CD4-positive, alpha-beta T cell treated with Interleukin-4 for 1 hour (primary cell): Measurements from ENCODE around the gene RBM47.
"Not testable (repeated sequence)": the region's sequence is repeated elsewhere in the genome, so short reads cannot be mapped to it uniquely, and the experiment has no call there.

ENCODE experiments used
- DNase-seq, 2 donors: peaks; one replicate each; pipeline ENCODE4 v3.0.0-alpha.2; 2020 to 2022

The RBM47 gene

DNA sequence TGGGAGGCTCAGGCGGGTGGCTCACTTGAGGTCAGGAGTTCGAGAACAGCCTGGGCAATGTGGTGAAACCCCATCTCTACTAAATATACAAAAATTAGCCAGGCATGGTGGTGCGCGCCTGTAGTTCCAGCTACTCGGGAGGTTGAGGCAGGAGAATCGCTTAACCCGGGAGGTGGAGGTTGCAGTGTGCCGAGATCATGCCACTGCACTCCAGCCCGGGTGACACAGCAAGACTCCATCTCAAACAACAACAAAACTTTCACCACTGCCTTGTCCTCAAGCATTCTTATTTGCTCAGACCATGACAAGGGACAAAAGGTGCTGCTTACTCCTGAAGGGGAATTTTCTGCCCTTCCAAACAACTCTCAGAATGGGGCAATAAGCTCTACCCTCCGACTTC, 194.4 kb downstream of the RBM47 start:
- DNase-seq, result not testable (repeated sequence)

DNA sequence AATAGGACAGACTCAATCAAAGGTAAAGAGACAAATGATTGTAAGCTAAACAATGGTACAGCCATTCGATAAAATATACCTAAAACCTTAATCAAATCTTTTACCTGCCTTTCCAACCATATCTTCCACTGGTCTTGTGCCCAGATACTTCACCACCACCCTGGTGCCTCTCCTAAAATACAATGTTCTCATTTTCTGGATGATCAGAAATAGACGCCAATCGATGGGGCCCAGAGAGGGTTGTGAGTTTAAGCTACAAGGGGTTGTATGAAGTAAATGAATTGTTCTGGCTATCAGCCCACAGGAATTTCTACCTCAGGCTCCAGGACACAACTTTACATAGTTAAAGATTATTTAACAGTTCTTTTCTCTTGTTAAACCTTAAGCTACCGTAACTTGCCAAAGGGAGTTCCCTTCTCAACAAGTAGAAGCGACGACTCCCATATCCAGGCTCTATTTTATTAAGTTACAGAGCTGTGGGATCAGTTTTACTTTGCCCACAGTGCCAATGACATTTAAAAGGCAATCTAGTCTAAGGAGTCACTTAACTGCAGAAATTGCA, 195.5 kb downstream of the RBM47 start:
- DNase-seq, result no peak

DNA sequence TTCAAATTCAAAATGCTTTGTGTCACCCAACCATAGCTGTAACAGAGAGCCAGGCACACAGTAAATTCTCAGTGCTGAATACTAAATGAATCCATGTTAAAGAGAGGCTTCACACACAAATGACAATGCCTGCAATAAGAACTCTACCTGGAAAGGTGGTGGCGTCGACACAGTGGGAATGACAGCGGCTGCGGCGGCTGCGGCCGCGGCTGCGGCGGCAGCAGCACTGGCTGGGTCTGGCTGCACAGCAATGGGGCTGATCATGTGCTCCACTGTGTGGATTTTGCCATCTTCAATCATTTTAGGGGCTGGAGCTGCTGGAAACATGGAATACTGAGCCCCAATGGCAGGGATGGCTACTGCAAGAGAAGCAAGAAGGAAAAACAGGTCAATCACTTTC, 197.2 kb downstream of the RBM47 start:
- no peak for DNase-seq

DNA sequence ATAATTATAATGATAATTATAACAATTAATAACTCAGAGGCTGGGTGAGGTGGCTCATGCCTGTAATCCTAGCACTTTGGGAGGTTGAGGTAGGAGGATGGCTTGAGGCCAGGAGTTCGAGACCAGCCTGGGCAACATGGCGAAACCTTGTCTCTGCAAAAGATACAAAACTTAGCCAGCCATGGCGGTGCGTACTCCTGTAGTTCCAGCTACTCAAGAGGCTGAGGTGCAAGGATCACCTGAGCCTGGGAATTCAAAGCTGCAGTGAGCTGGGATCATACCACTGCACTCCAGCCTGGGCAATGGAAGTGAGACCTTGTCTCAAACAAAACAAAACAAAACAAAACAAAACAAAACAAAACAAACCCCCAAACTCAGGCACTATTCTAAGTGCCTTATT, 201.8 kb downstream of the RBM47 start:
- not testable (repeated sequence) for DNase-seq

DNA sequence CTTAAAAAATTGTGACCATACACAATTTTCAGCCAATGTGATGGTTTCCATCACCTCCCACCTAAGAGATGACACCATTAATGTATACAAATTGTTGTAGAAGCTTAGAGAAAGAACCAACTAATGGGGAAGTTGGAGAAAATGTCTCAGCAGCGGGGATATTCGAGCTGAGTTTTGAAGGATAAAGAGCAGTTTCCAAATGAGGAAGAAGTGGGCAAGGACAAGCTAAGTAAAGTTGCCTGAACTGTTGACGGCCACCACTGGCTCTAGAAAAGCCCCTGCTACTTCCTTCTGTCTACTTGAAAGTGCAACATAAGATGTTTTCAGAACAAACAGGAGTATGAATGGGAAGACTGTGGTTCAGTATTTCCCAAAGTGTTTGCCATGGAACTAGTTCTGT, 202.5 kb downstream of the RBM47 start:
- DNase-seq, result no peak

DNA sequence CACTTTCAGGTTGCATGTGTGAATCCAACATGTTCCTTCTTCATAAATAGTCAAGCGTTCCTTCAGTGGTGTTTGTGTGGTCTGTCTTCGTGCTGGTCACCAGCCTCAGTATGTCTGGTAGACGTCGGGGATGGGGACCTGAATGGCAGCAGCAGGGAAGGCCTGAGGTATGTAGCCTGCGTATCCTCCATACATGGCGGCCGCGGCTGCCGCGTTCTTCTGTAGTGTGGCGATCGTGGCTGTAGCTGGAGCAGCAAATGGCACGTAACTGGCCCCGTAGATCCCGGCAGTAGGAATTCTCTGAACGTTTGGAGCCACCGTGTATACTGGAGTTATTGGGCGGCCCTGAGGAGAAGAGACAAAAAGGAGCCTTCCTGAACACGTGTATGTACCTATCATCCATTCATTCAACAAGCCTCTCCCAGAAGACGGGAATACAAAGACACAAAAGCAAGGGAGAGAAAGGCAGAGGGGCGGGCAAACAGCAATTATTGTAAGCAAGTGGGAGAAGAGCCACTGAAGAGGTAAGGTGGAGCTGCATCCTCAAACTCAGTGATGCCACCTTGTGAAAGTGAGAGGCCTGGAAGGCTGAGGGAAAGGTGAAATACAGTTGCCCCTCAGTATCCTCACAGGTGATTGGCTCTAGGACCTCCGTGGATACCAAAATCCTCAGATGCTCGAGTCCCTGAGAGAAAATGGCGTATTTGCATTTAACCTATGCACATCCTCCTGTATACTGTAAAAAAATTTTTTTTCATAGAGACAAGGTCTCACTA, 203.7 kb downstream of the RBM47 start:
- DNase-seq, result no peak

DNA sequence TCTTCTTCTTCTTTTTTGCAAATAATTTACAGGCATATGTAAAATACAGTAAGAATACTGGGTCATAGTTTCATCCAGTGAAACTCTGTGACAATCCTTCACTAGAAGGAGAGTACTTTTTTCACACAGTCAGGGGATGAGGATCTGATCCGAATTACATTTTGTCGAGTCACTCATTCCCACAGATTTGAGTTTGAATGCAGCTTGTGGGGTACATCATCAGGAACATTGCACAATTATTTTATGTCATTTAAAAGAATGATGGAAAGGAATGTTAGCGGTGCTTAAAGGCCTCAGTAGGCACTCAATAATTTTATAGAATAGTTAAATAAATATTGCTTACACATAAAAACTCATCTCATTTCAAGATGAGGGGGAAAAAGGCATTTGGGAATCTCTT, 205.9 kb downstream of the RBM47 start:
- DNase-seq, result no peak

DNA sequence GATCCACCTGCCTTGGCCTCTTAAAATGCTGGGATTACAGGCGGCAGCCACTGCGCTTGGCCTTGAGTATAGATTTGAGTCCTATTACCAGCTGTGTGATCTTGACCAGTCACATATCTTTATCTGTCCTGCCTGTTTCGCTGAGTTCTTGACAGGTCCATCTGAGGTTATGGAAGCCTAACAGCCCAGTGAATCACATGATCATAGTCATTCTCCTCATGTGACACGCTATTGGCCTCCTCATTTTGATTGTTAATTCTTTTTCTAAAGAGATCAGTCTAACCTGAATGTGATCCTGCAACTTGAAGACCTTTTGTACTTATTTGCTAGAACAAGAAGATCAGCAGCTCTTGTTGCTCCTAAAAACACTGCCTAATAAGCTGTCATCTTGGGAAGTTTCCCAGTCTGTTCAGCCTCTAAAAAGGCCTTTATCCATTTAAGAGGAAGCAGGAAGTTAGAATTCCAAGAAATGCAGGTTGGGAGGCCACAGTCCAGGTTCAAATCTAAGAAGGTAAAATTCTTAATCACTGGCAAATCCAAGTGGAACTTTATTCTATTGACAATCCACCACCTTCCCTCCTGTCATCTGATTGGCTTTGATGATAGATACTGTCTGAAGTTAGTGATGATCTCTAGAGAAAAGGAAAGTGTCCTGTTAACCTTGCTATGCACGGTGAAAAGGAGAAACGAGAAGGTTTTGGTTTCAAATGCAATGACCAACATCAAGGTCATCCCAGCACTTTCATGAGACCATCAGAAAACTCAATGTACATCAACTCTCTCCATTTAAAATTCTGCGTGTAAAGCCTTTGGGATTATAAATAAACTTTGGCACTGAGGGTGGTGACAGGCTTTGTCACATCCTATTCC, 207.6 kb downstream of the RBM47 start:
- DNase-seq, result no peak

DNA sequence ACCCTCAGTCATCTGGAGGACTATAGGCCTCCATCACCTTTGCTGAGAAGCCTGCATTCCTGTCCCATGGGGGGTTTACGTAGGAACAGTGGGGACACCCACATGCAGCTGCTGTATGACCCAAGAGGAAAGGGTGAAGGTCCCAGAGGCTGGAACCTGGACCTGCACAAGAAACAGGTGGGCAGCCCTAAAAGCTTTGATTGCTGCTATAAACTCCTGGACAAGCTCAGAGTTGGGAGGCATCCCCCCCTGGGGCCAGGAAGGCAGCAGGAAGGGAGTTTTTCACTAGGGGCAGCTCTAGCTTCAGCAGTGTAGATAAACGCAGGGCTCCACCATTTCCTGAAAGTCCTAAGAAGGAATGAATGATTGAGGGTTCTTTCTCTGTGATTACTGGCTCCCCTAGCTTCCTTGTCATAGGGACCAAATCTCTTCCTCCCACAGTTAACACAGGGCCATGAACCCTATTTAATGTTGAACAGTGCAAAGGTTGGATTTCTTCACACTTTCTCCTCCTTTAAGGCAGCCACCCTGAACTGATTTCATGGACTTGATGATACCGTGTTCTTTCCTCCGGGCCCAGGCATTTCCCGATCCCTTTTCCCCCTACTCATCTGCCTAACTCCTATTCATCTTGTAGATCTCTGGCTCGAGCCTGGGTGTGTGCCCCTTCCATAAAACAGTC, 210.3 kb downstream of the RBM47 start:
- no peak for DNase-seq

DNA sequence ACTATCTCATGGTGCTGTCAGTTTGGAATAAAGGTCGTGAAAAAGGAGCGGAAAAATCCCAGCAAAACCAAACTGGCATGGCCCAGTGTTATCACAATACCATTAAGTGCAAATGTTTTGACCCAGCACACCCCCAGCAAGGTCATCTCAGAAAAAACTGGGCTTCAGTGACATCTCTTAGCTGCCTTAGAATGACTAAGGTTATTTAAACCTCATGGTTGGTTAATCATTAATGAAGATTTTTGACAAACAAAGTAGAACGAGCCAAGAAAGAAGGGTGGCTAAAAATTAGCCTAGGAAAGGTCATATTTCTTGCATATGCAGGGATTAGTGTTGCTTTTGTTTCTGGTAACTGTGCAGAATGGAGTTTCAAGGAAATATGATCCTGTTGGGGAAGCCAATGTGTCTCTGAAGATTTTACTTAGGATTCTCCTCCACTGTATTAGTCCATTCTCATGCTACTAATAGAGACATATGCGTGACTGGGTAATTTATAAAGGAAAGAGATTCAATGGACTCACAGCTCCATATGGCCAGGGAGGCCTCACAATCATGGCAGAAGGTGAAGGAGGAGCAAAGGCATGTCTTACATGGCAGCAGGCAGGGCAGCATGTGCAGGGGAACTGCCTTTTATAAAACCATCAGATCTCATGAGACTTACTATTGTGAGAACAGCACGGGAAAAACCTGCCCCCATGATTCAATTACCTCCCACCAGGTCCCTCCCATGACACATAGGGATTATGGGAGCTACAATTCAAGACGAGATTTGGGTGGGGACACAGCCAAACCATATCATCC, 211.0 kb downstream of the RBM47 start:
- no peak for DNase-seq

DNA sequence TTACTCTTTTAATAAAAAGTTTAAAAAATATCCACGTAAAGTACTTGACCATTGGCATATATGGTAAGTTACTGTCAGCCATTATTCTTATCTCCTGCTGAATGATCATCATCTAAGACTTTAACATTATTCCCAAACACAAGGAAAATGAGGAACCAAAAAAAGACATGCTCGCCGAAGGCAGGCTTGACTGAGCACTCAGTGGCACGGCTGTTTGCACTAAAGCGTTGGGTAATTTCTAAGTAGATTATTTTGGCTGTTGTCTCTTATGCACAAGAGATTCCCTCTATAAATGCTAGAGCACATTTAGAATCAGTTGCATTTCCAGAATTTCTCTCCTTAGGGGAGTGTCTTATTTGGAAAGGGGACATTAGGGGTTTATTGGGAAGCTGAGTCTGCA, 211.7 kb downstream of the RBM47 start:
- no peak for DNase-seq

DNA sequence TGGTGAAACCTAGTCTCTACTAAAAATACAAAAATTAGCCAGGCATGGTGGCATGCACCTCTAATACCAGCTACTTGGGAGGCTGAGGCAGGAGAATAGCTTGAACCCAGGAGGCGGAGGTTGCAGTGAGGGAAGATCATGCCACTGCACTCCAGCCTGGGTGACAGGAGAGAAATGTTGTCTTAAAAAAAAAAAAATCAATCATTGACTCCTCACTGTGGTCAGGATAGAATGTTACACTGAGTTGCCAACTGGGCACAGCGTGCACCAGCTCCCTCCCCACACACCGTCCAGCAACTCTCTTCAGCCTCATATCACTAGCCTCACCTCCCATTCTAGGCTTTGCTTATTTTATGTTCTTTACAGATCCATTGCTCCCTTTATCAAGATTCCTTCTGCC, 215.0 kb downstream of the RBM47 start:
- no peak for DNase-seq

DNA sequence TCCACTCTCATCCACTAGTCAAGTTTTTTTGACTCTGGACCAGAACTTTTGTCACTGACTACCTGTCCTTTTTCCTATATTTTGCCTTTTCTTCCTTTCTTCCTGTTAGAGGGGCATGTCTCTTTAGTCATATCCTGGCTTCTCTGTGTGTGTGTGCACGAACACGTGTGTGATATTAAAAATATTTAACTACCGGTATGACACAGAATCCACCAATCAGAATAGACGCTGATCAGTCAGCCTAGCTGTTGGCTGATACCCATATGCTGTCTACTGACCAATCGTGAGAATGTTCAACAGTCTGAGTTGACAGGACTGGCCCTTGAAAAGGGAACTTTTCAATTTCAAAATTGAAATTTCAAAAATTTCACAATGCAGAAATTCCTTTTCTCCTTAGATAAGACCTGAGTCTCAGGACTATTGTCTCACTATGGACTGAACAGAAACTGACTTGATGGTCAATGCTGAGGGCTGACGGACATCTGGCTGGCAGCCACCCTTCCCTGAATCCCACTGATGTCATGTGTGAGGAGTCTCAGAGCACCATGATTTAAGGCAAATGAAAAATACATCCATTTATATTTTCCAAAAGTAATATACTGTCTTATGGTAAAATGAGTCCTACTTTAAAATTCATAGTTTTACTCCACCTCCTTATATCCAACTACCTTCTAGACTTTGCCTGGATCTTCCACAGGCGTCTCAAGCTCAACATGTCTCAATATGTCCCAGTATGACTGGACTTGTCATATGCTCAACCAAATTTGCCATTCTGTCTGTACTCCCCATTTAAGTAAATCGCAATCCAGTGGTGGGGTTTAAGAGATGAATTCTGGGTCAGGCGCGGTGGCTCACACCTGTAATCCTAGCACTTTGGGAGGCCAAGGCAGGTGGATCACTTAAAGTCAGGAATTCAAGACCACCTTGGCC, 216.5 kb downstream of the RBM47 start:
- DNase-seq, result no peak

DNA sequence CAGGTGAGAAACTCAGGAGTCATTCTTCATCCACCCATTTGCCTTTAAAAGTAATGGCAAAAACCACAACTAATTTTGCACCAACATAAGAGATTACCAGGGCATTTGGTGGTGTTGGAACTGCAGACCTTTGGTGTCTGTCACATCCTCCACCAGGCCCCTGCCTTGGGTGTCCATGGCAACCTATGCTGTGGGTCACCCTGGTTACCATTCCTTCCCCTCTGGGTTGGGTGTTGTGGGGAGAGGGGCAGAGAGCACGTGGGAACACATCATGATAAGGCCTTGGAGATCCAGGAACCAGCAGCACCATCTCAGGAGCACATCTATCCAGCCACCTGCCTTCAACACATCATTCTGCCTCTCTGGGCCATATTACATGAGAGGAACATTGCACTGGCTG, 217.3 kb downstream of the RBM47 start:
- no peak for DNase-seq

DNA sequence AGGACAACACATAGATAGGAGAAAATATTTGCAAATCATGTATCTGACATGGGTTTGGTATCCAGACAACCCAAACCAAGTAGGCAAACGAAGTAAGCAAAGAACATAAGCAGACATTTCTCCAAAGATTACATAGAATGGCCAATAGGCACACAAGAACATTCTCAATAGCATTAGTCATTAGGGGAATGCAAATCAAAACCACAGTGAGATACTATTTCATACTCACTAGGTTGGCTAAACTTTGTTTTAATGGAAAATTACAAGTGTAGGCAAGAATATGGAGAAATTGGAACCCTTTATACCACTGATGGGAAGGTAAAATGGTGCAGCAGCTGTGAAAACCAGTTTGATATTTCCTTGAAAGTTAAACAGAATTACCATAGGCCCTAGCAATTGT, 219.8 kb downstream of the RBM47 start:
- no peak for DNase-seq

DNA sequence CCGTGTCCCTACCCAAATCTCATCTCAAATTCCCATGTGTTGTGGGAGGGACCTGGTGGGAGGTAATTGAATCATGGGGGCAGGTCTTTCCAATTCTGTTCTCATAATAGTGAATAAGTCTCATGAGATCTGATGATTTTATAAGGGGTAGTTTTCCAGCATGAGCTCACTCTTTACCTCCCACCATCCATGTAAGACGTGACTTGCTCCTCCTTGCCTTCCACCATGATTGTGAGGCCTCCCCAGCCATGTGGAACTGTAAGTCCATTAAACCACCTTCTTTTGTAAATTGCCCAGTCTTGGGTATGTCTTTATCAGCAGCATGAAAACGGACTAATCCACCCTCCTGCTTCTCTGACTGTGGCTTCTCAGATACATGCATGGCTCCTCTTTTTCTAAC, 222.2 kb downstream of the RBM47 start:
- not testable (repeated sequence) for DNase-seq

DNA sequence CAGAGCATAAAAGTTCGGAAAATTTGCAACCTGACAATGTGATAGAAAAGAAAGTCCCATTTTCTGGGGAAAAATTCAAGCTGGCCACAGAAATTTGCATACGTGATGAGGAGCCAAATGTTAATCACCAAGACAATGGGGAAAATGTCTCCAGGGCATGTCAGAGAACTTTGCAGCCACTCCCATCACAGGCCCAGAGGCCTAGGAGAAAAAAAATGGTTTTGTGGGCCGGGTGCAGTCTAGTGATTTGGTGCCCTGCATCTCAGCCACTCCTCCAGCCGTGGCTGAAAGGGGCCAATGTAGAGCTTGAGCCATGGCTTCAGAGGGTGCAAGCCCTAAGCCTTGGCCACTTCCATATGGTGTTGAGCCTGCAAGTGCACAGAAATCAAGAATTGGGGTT, 223.3 kb downstream of the RBM47 start:
- DNase-seq, result no peak

DNA sequence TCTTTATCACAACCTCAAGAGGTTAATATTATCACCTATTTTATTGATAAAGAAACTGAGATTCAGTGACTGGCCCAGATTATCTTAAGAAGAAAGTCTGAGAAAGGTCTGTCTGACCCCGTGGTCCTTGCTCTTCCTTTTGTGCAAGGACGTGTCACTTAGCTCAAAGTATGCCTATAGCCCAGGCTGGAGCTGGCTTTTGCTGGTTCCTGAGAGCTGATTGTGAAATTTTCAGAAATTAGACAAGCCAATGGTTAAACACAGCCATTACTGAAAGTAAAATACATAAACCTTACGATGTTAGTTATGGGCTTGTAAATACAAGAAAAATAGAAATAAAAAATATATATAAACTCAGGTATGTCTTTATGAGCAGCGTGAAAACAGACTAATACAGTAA, 224.5 kb downstream of the RBM47 start:
- no peak for DNase-seq

DNA sequence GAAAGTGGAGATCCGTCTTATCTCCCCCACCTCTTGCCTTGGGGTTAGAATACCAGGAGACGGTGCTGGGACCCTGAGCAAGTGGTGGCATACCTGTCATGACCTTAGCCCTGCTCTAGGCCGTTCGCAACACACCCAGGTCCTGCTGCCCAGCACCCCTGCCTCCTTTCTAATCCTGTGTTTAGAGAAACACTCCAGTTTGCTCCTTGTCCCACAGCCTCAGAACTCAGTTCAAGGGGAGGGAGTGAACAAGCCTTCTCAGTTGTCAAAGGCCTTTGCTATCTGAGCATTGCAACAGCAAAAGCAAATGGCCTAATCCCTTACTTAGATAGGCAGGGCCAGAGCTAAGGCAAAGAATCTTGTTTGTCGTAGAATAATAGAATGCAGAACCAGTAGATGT, 226.6 kb downstream of the RBM47 start:
- no peak for DNase-seq

DNA sequence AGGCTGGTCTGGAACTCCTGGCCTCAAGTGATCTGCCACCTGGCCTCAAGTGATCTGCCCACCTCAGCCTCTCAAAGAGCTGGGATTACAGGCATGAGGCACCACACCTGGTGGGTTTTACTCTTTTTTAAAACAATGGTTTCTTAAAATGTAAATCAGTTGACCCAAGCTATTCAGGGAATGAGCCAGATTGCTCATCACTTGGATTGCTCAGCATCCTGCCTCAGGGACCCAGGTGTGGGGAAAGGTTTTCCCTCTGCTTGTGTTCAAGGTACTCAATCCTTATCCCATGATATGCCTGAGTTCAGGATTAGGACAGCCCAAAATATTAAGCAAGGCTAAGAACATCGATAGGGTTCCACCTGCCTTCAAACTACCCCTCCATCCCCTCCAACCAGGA, 227.1 kb downstream of the RBM47 start:
- DNase-seq, result no peak

DNA sequence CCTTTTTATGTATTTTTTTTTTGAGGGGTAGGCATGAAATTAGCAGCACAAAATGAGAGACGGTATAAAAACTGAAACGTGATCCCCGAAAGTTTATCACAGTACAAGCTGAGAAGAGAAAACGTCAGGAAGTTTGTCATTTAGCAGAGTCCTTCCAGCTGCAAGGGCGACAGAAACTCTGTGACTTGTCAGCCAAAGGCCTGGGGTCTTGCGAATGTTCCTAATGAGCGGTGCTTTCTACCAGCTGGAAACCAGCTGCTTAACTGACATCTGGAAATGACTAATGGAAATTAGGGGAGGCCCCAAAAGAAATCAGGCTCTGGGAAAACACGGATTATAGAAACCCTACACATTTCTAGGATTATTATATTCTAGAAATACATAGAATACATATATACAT, 228.0 kb downstream of the RBM47 start:
- DNase-seq, result no peak
